ENCODE data around the gene RHOB.

- TF ChIP-seq CTCF (IDR thresholded peaks at IDR 0.05) (no peak), POLR2A (IDR thresholded peaks at IDR 0.05) (no peak)
These were observed 36.5 kb downstream of the RHOB start for GRCh38 chr2:20483194-20483895.
